Neural progenitor cell (in vitro differentiated cells): ENCODE data around the gene PPP2CA. TPM values are rescaled to one million over a fixed set of nuclear protein-coding genes. Genes with fewer than 3 reads are reported as not detected.

Experiments used
- DNase-seq: peaks from one replicate; pipeline ENCODE4 v3.0.0-alpha.2; 2016; ENCODE audit warnings: low spot score
- H2AFZ ChIP-seq: fragments of 200-600 bp; sonication (generic); replicated peaks from 2 replicates; pipeline ENCODE4 v1.6.1; 2016; ENCODE audit warnings: antibody characterized with exemption
- H3F3A ChIP-seq: fragments of 200-600 bp; sonication (generic); 2 replicates; pipeline ENCODE4 v1.6.1; 2016; ENCODE audit warnings: antibody characterized with exemption, low read depth
- H3K27ac ChIP-seq: fragments of 200-600 bp; sonication (generic); 2 replicates; pipeline ENCODE4 v1.5.1; 2016; ENCODE audit warnings: mild to moderate bottlenecking
- H3K27me3 ChIP-seq: fragments of 200-600 bp; sonication (generic); 2 replicates; pipeline ENCODE4 v1.6.1; 2016; ENCODE audit warnings: mild to moderate bottlenecking, moderate library complexity
- H3K36me3 ChIP-seq: fragments of 200-600 bp; sonication (generic); 2 replicates; pipeline ENCODE4 v1.5.1; 2016
- H3K4me1 ChIP-seq: fragments of 200-600 bp; sonication (generic); 2 replicates; pipeline ENCODE4 v1.6.1; 2016; ENCODE audit warnings: mixed run types
- H3K4me2 ChIP-seq: fragments of 200-600 bp; sonication (generic); 2 replicates; pipeline ENCODE4 v1.6.1; 2016
- H3K4me3 ChIP-seq: fragments of 200-600 bp; sonication (generic); 2 replicates; pipeline ENCODE4 v1.5.1; 2016
- H3K79me2 ChIP-seq: fragments of 200-600 bp; sonication (generic); 2 replicates; pipeline ENCODE4 v1.6.1; 2016; ENCODE audit warnings: low read depth
- H3K9ac ChIP-seq: fragments of 200-600 bp; sonication (generic); 2 replicates; pipeline ENCODE4 v1.6.1; 2016
- H3K9me3 ChIP-seq: fragments of 200-600 bp; sonication (generic); 2 replicates; pipeline ENCODE4 v1.5.1; 2016; ENCODE audit warnings: low read depth
- H4K20me1 ChIP-seq: fragments of 200-600 bp; sonication (generic); 2 replicates; pipeline ENCODE4 v1.6.1; 2016; ENCODE audit warnings: low read depth
- H3K27ac Mint-ChIP-seq: 3 replicates; pipeline ENCODE4 v1.8.0; 2021; ENCODE audit warnings: mixed read lengths
- H3K27me3 Mint-ChIP-seq: 2 replicates; pipeline ENCODE4 v1.8.0; 2022; ENCODE audit warnings: low read depth, mild to moderate bottlenecking, inconsistent platforms, moderate library complexity, mixed read lengths; ENCODE audit not compliant: insufficient read depth
- H3K36me3 Mint-ChIP-seq: 3 replicates; pipeline ENCODE4 v1.8.0; 2021; ENCODE audit warnings: mixed read lengths
- H3K4me1 Mint-ChIP-seq: 3 replicates; pipeline ENCODE4 v1.8.0; 2021; ENCODE audit warnings: mixed read lengths
- H3K4me3 Mint-ChIP-seq: 3 replicates; pipeline ENCODE4 v1.8.0; 2021; ENCODE audit warnings: mild to moderate bottlenecking, moderate library complexity, mixed read lengths
- H3K9me3 Mint-ChIP-seq: 3 replicates; pipeline ENCODE4 v1.8.0; 2020; ENCODE audit warnings: mixed read lengths
- EZH2 ChIP-seq: fragments of 200-600 bp; sonication (generic); IDR thresholded peaks from 2 replicates; pipeline ENCODE4 v1.6.1; 2017; ENCODE audit warnings: antibody characterized with exemption, mild to moderate bottlenecking, moderate library complexity
- EZH2phosphoT487 ChIP-seq: fragments of 200-600 bp; sonication (generic); IDR thresholded peaks from 2 replicates; pipeline ENCODE4 v1.6.1; 2017; ENCODE audit warnings: antibody characterized with exemption
- total RNA-seq: library from RNA; depleted of rRNA; stranded (reverse); fragments of >200 nt; gene quantifications from 2 replicates; pipeline ENCODE4 v1.2.3, GENCODE V29; 2015; ENCODE audit warnings: low replicate concordance
- TF ChIP-seq, protein P1 (sequence below): fragments of 200-600 bp; sonication (generic); IDR thresholded peaks from 2 replicates; pipeline ENCODE4 v1.5.1; 2017; ENCODE audit warnings: antibody characterized with exemption, mild to moderate bottlenecking

PPP2CA gene
- total RNA-seq, 1 donor from 2014 or later: 216 TPM

DNA sequence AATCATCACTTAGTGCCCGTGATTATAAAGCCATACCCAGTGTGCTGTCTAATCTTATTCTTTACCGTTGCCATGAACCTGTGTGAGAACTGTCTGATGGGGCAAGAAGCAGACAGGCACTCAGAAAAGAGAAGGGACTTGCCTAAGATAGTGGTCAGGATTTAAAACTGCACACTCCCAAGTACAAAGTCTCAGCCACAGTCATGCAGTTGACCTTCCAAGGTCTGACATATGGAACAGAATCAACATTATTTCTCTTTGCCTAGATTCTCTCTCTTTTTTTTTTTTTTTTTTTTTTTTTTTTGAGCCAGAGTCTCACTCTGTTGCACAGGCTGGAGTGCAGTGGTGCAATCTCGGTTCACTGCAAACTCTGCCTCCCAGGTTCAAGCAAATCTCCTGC, 1.9 kb upstream of the PPP2CA start:
- no peak overlapping the region for H3K27ac Mint-ChIP-seq
- H3K4me1 ChIP-seq: peaks cover 27% of the 10 kb centered on the region
- peak overlapping the region; percentile 91 for H3K4me3 Mint-ChIP-seq
- H3K9me3 Mint-ChIP-seq: no peaks in the 10 kb centered on the region
- DNase-seq: no peak
- peaks cover 3% of the 10 kb centered on the region for H3K27me3 Mint-ChIP-seq
- H3K36me3 Mint-ChIP-seq: peaks cover 14% of the 10 kb centered on the region
- H3K4me2 ChIP-seq: peak overlapping the region; percentile 87
- no peaks in the 10 kb centered on the region for H3K27me3 ChIP-seq
- TF ChIP-seq EZH2: no peak
- TF ChIP-seq, protein P1, sequence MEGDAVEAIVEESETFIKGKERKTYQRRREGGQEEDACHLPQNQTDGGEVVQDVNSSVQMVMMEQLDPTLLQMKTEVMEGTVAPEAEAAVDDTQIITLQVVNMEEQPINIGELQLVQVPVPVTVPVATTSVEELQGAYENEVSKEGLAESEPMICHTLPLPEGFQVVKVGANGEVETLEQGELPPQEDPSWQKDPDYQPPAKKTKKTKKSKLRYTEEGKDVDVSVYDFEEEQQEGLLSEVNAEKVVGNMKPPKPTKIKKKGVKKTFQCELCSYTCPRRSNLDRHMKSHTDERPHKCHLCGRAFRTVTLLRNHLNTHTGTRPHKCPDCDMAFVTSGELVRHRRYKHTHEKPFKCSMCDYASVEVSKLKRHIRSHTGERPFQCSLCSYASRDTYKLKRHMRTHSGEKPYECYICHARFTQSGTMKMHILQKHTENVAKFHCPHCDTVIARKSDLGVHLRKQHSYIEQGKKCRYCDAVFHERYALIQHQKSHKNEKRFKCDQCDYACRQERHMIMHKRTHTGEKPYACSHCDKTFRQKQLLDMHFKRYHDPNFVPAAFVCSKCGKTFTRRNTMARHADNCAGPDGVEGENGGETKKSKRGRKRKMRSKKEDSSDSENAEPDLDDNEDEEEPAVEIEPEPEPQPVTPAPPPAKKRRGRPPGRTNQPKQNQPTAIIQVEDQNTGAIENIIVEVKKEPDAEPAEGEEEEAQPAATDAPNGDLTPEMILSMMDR: no peak
- TF ChIP-seq EZH2phosphoT487: no peak
- no peaks in the 10 kb centered on the region for H3K9me3 ChIP-seq
- H3K9ac ChIP-seq: no peak overlapping the region
- H3K79me2 ChIP-seq: peaks cover 39% of the 10 kb centered on the region
- H4K20me1 ChIP-seq: peaks cover 30% of the 10 kb centered on the region
- H3K27ac ChIP-seq: no peak overlapping the region
- no peaks in the 10 kb centered on the region for H3K36me3 ChIP-seq
- no peak overlapping the region for H3K4me3 ChIP-seq
- peaks cover 14% of the 10 kb centered on the region for H3F3A ChIP-seq
- no peak overlapping the region for H2AFZ ChIP-seq
- peaks cover 29% of the 10 kb centered on the region for H3K4me1 Mint-ChIP-seq

DNA sequence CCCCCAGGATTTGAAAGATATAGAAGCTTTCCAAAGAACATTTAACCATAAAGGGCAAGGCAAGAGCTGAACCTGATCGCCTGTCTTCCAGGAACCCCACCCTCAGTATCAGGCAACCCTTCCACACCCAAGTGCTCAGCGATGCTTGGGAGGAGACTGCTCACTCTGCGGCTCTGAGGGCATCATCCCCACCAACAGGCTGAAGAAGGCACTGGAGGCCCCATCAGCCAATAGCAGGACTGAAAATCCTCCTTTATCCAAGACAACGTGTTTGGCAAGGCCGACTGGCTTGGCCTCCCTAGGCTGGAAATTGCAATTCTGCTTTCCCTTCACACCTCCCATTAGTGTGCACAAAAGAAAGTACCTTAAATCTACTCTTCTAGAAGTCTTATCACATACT, 1.4 kb upstream of the PPP2CA start:
- H3K4me1 ChIP-seq: peaks cover 31% of the 10 kb centered on the region
- H3K36me3 ChIP-seq: no peaks in the 10 kb centered on the region
- H3K4me3 ChIP-seq: peak overlapping the region; percentile 92
- no peak overlapping the region for H3K9ac ChIP-seq
- H3K4me2 ChIP-seq: peak overlapping the region; percentile 87
- no peaks in the 10 kb centered on the region for H3K9me3 ChIP-seq
- Mint-ChIP-seq H3K9me3 (no peaks in the 10 kb centered on the region), H3K27me3 (peaks cover 3% of the 10 kb centered on the region), H3K4me1 (peaks cover 34% of the 10 kb centered on the region), H3K36me3 (peaks cover 17% of the 10 kb centered on the region), H3K4me3 (peak overlapping the region; percentile 91), H3K27ac (no peak overlapping the region)
- H3K79me2 ChIP-seq: peaks cover 44% of the 10 kb centered on the region
- peaks cover 14% of the 10 kb centered on the region for H3F3A ChIP-seq
- TF ChIP-seq EZH2phosphoT487 (no peak), EZH2 (no peak)
- TF ChIP-seq, protein P1: peak; percentile 25
- peak overlapping the region; percentile 84 for H2AFZ ChIP-seq
- DNase-seq: peak; percentile 71
- H4K20me1 ChIP-seq: peaks cover 35% of the 10 kb centered on the region
- H3K27ac ChIP-seq: no peak overlapping the region
- H3K27me3 ChIP-seq: no peaks in the 10 kb centered on the region

DNA sequence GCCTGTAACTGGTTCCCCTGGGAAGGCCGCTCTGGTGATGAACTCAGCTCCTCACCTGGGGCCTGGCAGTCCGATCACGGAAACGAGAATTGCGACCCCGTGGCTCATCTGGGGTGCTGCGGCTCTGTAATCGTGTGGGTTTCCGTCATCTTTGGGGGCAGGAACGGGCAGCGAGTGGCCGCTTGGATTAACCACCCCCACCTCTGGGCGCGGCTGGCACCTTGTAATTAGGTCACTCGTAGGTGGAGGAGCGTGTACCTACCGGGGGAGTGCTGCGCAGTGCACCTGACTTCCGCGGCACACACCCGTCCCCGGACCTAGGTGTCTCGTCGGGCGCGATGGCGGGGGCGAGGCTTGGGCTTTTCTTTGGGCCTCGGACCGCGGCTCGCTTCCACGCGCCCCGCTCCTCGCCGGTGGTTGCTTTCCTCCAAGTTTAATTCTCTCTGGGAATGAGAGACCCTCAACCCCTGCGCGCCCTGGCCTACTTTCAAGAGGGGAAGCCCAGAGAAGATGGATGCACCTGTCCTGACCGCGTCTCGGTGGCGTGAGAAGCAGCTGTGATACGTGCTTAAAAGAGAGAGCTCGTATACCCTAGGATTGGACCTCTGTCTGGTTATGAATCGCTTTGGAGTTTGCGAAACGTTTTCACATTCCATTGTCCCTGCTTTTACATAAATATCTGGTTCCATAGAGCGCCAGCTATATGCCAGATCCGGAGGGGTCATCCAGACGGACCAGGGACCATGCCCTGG, 744 bp upstream of the PPP2CA start:
- Mint-ChIP-seq H3K4me1 (peaks cover 39% of the 10 kb centered on the region), H3K27ac (peak overlapping the region; percentile 97), H3K27me3 (peaks cover 3% of the 10 kb centered on the region), H3K4me3 (peak overlapping the region; percentile 91), H3K9me3 (peaks cover 3% of the 10 kb centered on the region), H3K36me3 (peaks cover 22% of the 10 kb centered on the region)
- TF ChIP-seq, protein P1: no peak
- TF ChIP-seq EZH2phosphoT487 (no peak), EZH2 (no peak)
- peaks cover 42% of the 10 kb centered on the region for H4K20me1 ChIP-seq
- H3K79me2 ChIP-seq: peaks cover 51% of the 10 kb centered on the region
- H2AFZ ChIP-seq: peak overlapping the region; percentile 84
- H3K4me3 ChIP-seq: peak overlapping the region; percentile 92
- peak overlapping the region; percentile 32 for H3K27ac ChIP-seq
- H3K9ac ChIP-seq: peak overlapping the region; percentile 55
- no peaks in the 10 kb centered on the region for H3K9me3 ChIP-seq
- no peaks in the 10 kb centered on the region for H3K27me3 ChIP-seq
- H3K4me2 ChIP-seq: peak overlapping the region; percentile 87
- no peak for DNase-seq
- peaks cover 14% of the 10 kb centered on the region for H3F3A ChIP-seq
- peaks cover 31% of the 10 kb centered on the region for H3K4me1 ChIP-seq
- H3K36me3 ChIP-seq: no peaks in the 10 kb centered on the region
